GM18868 (cell line): Measurements from ENCODE around the gene PARP15.
"Not testable (repeated sequence)": the region's sequence is repeated elsewhere in the genome, so short reads cannot be mapped to it uniquely, and the experiment has no call there.

Experiments
- ATAC-seq: cut with Tn5 transposase; IDR thresholded peaks from one replicate; pipeline ENCODE4 v1.9.1; 2021; ENCODE audit warnings: mild to moderate bottlenecking, moderate library complexity; ENCODE audit not compliant: unreplicated experiment

Gene PARP15

GRCh38 chr3:122612696-122613095 is 35.2 kb downstream of the PARP15 start:
- peak; percentile 28 for ATAC-seq

GRCh38 chr3:122615303-122615702 is 37.9 kb downstream of the PARP15 start:
- no peak for ATAC-seq

GRCh38 chr3:122618614-122619013 is 41.2 kb downstream of the PARP15 start:
- no peak for ATAC-seq

- no peak for ATAC-seq
Measured at GRCh38 chr3:122619040-122619439, 41.6 kb downstream of the PARP15 start.

- no peak for ATAC-seq
Measured at GRCh38 chr3:122620399-122620798, 42.9 kb downstream of the PARP15 start.

GRCh38 chr3:122621112-122621511 is 43.7 kb downstream of the PARP15 start:
- peak; percentile 60 for ATAC-seq

- no peak for ATAC-seq
Measured at GRCh38 chr3:122623031-122623829, 45.8 kb downstream of the PARP15 start.

- no peak for ATAC-seq
Measured at GRCh38 chr3:122626515-122627180, 49.2 kb downstream of the PARP15 start.

- no peak for ATAC-seq
Measured at GRCh38 chr3:122627301-122627700, 49.9 kb downstream of the PARP15 start.

GRCh38 chr3:122628567-122628966 is 51.1 kb downstream of the PARP15 start:
- ATAC-seq = no peak

- no peak for ATAC-seq
Measured at GRCh38 chr3:122629763-122630162, 52.3 kb downstream of the PARP15 start.

GRCh38 chr3:122635789-122636188 is 58.3 kb downstream of the PARP15 start:
- ATAC-seq = no peak

- ATAC-seq = no peak
Measured at GRCh38 chr3:122636697-122637096, 59.2 kb downstream of the PARP15 start.

- no peak for ATAC-seq
Measured at GRCh38 chr3:122640437-122640999, 63.1 kb downstream of the PARP15 start.

- no peak for ATAC-seq
Measured at GRCh38 chr3:122642935-122643334, 65.5 kb downstream of the PARP15 start.

- peak; percentile 48 for ATAC-seq
Measured at GRCh38 chr3:122646146-122646988, 68.9 kb downstream of the PARP15 start.

GRCh38 chr3:122651233-122651907 is 73.9 kb downstream of the PARP15 start:
- not testable (repeated sequence) for ATAC-seq

GRCh38 chr3:122651962-122652361 is 74.5 kb downstream of the PARP15 start:
- ATAC-seq = not testable (repeated sequence)

GRCh38 chr3:122658336-122658735 is 80.9 kb downstream of the PARP15 start:
- not testable (repeated sequence) for ATAC-seq

GRCh38 chr3:122660297-122660974 is 83.0 kb downstream of the PARP15 start:
- ATAC-seq = no peak
